Neural cell (in vitro differentiated cells): ENCODE data around the gene PBRM1. TPM values are rescaled to one million over a fixed set of nuclear protein-coding genes. Genes with fewer than 3 reads are reported as not detected.

Experiments used
- H2AFZ ChIP-seq: fragments of 200-600, 300-800 bp; sonication (generic), shearing (Covaris generic); 2 replicates; pipeline ENCODE4 v1.6.0; 2014; ENCODE audit warnings: low read depth, mild to moderate bottlenecking, antibody characterized with exemption, low read length, moderate library complexity
- H3F3A ChIP-seq: fragments of 200-600 bp; shearing (Covaris generic); 2 replicates; pipeline ENCODE4 v1.6.1; 2016; ENCODE audit warnings: mild to moderate bottlenecking, moderate library complexity, mixed read lengths, antibody characterized with exemption, low read length; ENCODE audit not compliant: insufficient read depth, poor library complexity, severe bottlenecking
- H3K27ac ChIP-seq: fragments of 200-600, 300-800 bp; sonication (generic), shearing (Covaris generic); 2 replicates; pipeline ENCODE4 v1.5.1; 2014; ENCODE audit warnings: mild to moderate bottlenecking, low read length, moderate library complexity
- H3K27me3 ChIP-seq: fragments of 300-800, 200-600 bp; sonication (generic), shearing (Covaris generic); 2 replicates; pipeline ENCODE4 v1.6.0; 2014; ENCODE audit warnings: mild to moderate bottlenecking, low read depth, low read length, moderate library complexity; ENCODE audit not compliant: insufficient read depth
- H3K36me3 ChIP-seq: fragments of 300-800, 200-600 bp; sonication (generic), shearing (Covaris generic); 2 replicates; pipeline ENCODE4 v1.5.1; 2014; ENCODE audit warnings: mild to moderate bottlenecking, antibody characterized with exemption, low read length, moderate library complexity; ENCODE audit not compliant: insufficient read depth
- H3K4me2 ChIP-seq: fragments of 300-800, 200-600 bp; sonication (generic), shearing (Covaris generic); 2 replicates; pipeline ENCODE4 v1.6.0; 2014; ENCODE audit warnings: mild to moderate bottlenecking, low read length
- H3K4me3 ChIP-seq: fragments of 300-800, 200-600 bp; sonication (generic), shearing (Covaris generic); 2 replicates; pipeline ENCODE4 v1.5.1; 2014; ENCODE audit warnings: mild to moderate bottlenecking, low read length, moderate library complexity
- H3K79me2 ChIP-seq: fragments of 200-600 bp; shearing (Covaris generic); replicated peaks from 2 replicates; pipeline ENCODE4 v1.6.0; 2014; ENCODE audit warnings: mild to moderate bottlenecking, low read length, moderate library complexity; ENCODE audit not compliant: insufficient read depth
- H3K9ac ChIP-seq: fragments of 300-800, 200-600 bp; sonication (generic), shearing (Covaris generic); 2 replicates; pipeline ENCODE4 v1.6.1; 2016; ENCODE audit warnings: mild to moderate bottlenecking, low read length, mixed read lengths
- H3K9me2 ChIP-seq: fragments of 200-600 bp; shearing (Covaris generic); 2 replicates; pipeline ENCODE4 v1.6.1; 2016; ENCODE audit warnings: mild to moderate bottlenecking, low read length, mixed read lengths; ENCODE audit not compliant: insufficient read depth
- H3K9me3 ChIP-seq: fragments of 200-600, 300-800 bp; sonication (generic), shearing (Covaris generic); 2 replicates; pipeline ENCODE4 v1.6.1; 2016; ENCODE audit warnings: mild to moderate bottlenecking, mixed run types, low read length, moderate library complexity, mixed read lengths
- H4K20me1 ChIP-seq: fragments of 200-600 bp; shearing (Covaris generic); 2 replicates; pipeline ENCODE4 v1.6.1; 2016; ENCODE audit warnings: mild to moderate bottlenecking, mixed run types; ENCODE audit not compliant: insufficient read depth
- CTCF ChIP-seq: fragments of 450-650 bp; IDR thresholded peaks from 2 replicates; pipeline ENCODE4 v1.5.1; 2014; ENCODE audit warnings: antibody characterized with exemption, mild to moderate bottlenecking, moderate library complexity; ENCODE audit not compliant: poor library complexity, severe bottlenecking
- EP300 ChIP-seq: fragments of 450-650 bp; conservative IDR thresholded peaks from 2 replicates; pipeline ENCODE4 v1.6.1; 2014; ENCODE audit warnings: antibody characterized with exemption, mild to moderate bottlenecking, moderate library complexity; ENCODE audit not compliant: poor library complexity, severe bottlenecking
- EZH2 ChIP-seq: fragments of 200-600, 300-800 bp; shearing (Covaris generic), sonication (generic); IDR thresholded peaks from 2 replicates; pipeline ENCODE4 v1.6.1; 2014; ENCODE audit warnings: antibody characterized with exemption, low read length, borderline replicate concordance, mild to moderate bottlenecking; ENCODE audit not compliant: insufficient read depth, poor library complexity, severe bottlenecking
- MXI1 ChIP-seq: fragments of 450-650 bp; conservative IDR thresholded peaks from 2 replicates; pipeline ENCODE4 v1.6.1; 2014; ENCODE audit warnings: antibody characterized with exemption, mild to moderate bottlenecking; ENCODE audit not compliant: poor library complexity, severe bottlenecking
- POLR2AphosphoS5 ChIP-seq: IDR thresholded peaks from 2 replicates; pipeline ENCODE4 v1.6.1; 2012
- REST ChIP-seq: IDR thresholded peaks from 2 replicates; pipeline ENCODE4 v1.6.1; 2012; ENCODE audit warnings: borderline replicate concordance
- SMC3 ChIP-seq: fragments of 450-650 bp; conservative IDR thresholded peaks from 2 replicates; pipeline ENCODE4 v1.6.1; 2014; ENCODE audit warnings: antibody characterized with exemption, mild to moderate bottlenecking, moderate library complexity; ENCODE audit not compliant: poor library complexity
- TAF1 ChIP-seq: IDR thresholded peaks from 2 replicates; pipeline ENCODE4 v1.6.1; 2012; ENCODE audit warnings: low read depth
- polyA plus RNA-seq: library from polyadenylated mRNA; depleted of rRNA; stranded (reverse); fragments of >200 nt; gene quantifications from 2 replicates; pipeline ENCODE4 v1.2.3, GENCODE V29; 2014

PBRM1 gene
- polyA plus RNA-seq, 1 donor from 2014 or later: 66.6 TPM

DNA sequence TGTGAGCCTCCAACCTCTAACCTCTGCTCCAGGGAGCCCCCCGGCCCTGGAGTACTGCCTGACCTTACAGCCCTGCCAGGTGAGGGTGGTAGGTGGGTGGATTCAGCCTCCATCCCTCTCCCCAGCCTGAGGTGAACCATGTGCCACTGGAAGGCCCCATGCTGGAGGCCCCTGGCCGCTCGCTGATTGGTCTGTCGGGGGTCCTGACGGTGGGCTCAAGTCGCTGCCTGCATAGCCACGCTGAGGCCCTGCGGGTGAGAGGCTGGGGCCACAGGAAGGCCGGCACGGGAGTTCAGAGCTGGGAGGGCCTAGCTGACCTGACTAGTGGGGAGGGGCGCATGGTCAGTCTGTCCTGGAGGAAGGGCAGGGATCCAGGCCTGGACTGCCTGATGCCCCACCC lies 171.1 kb downstream of the PBRM1 start:
- H3K36me3 ChIP-seq: no peaks in the 10 kb centered on the region
- H3K79me2 ChIP-seq: no peaks in the 10 kb centered on the region
- no peak overlapping the region for H3K9ac ChIP-seq
- no peaks in the 10 kb centered on the region for H3F3A ChIP-seq
- H2AFZ ChIP-seq: no peak overlapping the region
- no peaks in the 10 kb centered on the region for H3K9me3 ChIP-seq
- no peaks in the 10 kb centered on the region for H3K27me3 ChIP-seq
- H3K9me2 ChIP-seq: no peaks in the 10 kb centered on the region
- TF ChIP-seq SMC3 (no peak), REST (no peak), MXI1 (no peak), EP300 (no peak), POLR2AphosphoS5 (no peak)
- H3K4me3 ChIP-seq: no peak overlapping the region
- no peak overlapping the region for H3K27ac ChIP-seq
- H3K4me2 ChIP-seq: no peak overlapping the region
- no peaks in the 10 kb centered on the region for H4K20me1 ChIP-seq

DNA sequence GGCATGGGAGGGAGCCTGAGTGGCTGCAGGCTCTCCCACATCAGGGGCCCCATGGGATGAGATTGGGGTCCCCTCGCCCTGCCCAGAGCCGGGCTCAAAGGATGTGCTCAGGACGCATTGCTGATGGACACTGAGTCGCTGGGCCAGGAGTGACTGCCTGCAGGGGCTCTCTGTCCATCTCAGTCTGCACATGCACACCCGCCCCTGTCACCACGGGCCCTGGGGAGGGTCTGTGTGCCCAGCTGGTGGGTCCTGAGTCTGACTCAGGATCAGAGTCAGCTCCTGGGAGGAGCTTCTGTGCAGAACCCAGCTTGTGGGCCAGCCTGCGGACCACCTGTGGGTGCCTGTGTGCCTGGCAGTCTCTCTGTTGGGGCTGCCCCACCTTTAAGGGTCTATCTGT lies 172.4 kb downstream of the PBRM1 start:
- Histone ChIP-seq H3K9ac (no peak overlapping the region), H3K79me2 (no peaks in the 10 kb centered on the region), H3K4me2 (no peak overlapping the region), H3K36me3 (no peaks in the 10 kb centered on the region), H3F3A (no peaks in the 10 kb centered on the region), H2AFZ (no peak overlapping the region), H3K4me3 (no peak overlapping the region), H3K27ac (no peak overlapping the region), H3K9me3 (no peaks in the 10 kb centered on the region), H3K27me3 (no peaks in the 10 kb centered on the region), H3K9me2 (no peaks in the 10 kb centered on the region), H4K20me1 (no peaks in the 10 kb centered on the region)
- TF ChIP-seq EZH2: no peak
- TF ChIP-seq TAF1: no peak
- no peak for TF ChIP-seq POLR2AphosphoS5

DNA sequence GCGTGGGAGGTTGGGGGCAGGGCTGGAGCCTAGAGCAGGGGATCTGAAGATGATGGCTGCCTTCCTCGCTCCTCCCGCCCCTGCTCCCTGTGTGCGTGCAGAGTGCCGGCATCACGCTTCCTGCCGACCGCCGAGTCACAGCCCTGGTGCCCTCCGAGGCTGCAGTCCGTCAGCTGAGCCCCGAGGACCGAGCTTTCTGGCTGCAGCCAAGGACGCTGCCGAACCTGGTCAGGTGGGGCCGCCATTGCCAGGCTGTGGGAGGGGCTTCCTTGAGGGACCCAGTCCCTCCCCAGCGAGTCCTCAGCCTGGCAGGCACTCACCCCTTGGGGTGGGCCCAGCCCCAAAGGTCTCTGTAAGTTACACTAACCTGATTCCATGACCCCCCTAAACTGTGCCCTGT lies 173.0 kb downstream of the PBRM1 start:
- H3F3A ChIP-seq: no peaks in the 10 kb centered on the region
- no peaks in the 10 kb centered on the region for H4K20me1 ChIP-seq
- no peak overlapping the region for H3K4me3 ChIP-seq
- no peak overlapping the region for H3K9ac ChIP-seq
- H3K79me2 ChIP-seq: no peaks in the 10 kb centered on the region
- H3K27ac ChIP-seq: no peak overlapping the region
- H3K36me3 ChIP-seq: no peaks in the 10 kb centered on the region
- H3K9me2 ChIP-seq: no peaks in the 10 kb centered on the region
- TF ChIP-seq TAF1 (no peak), CTCF (no peak), EP300 (no peak), EZH2 (no peak), POLR2AphosphoS5 (no peak), REST (no peak), MXI1 (no peak)
- H2AFZ ChIP-seq: no peak overlapping the region
- no peak overlapping the region for H3K4me2 ChIP-seq
- H3K27me3 ChIP-seq: no peaks in the 10 kb centered on the region
- H3K9me3 ChIP-seq: no peaks in the 10 kb centered on the region
